GM12878 (cell line): Measurements from ENCODE around the gene ZNF496. TPM values are rescaled to one million over a fixed set of nuclear protein-coding genes. Genes with fewer than 3 reads are reported as not detected.

Experiments
- ATAC-seq: fragments of 200-7000 bp; cut with Tn5 transposase; 3 replicates; pipeline ENCODE4 v1.9.1; 2020; ENCODE audit warnings: mild to moderate bottlenecking, moderate library complexity
- BruUV-seq: library from RNA; stranded (reverse); fragments of 400-500 nt; replicated peaks from 2 replicates; lab custom pipeline; 2021; lab: Mats Ljungman, UMichigan
- CTCF ChIA-PET: fragments of 300-600 bp; sonication (Branson Sonifier 250); formaldehyde crosslinking; extraction: SDS; loops from one replicate; lab custom pipeline; 2021; ENCODE audit warnings: inconsistent platforms; lab: Yijun Ruan, JAX
- POLR2A ChIA-PET: fragments of 350-600 bp; formaldehyde crosslinking; extraction: SDS; loops from one replicate; lab custom pipeline; 2021; ENCODE audit warnings: inconsistent platforms; lab: Charles Lee
- RAD21 ChIA-PET: fragments of 300-600 bp; sonication (Branson Sonifier 250); formaldehyde crosslinking; loops from one replicate; lab custom pipeline; 2023; ENCODE audit warnings: antibody characterized with exemption; ENCODE audit not compliant: unreplicated experiment; lab: Charles Lee
- SMC1A ChIA-PET: fragments of 300-600 bp; sonication (Branson Sonifier 250); formaldehyde crosslinking; loops from one replicate; lab custom pipeline; 2023; ENCODE audit not compliant: unreplicated experiment, uncharacterized antibody; lab: Charles Lee
- DNase-seq: peaks from one replicate; pipeline ENCODE4 v3.0.0-alpha.2; 2011; ENCODE audit warnings: low read depth, low spot score
- FAIRE-seq: peaks from 3 replicates; lab custom pipeline; 2011; peaks lifted over from hg19 to GRCh38; lab: Jason Lieb, UNC
- H2AFZ ChIP-seq: 2 replicates; pipeline ENCODE4 v1.6.0; 2011; ENCODE audit warnings: low read depth, low read length, control low read depth; ENCODE audit not compliant: control insufficient read depth
- H3K27ac ChIP-seq: 2 replicates; pipeline ENCODE4 v1.5.1; 2011; ENCODE audit warnings: control low read depth; ENCODE audit not compliant: control insufficient read depth, insufficient read depth
- H3K27me3 ChIP-seq, 2 experiments: replicated peaks in 1 of 2; 2 replicates each; pipeline versions ENCODE4 v1.6.0 to v1.6.1; 2011; ENCODE audit warnings: low read length in 1 of 2; ENCODE audit not compliant: control insufficient read depth in 2 of 2, insufficient read depth in 2 of 2
- H3K36me3 ChIP-seq, 2 experiments: 2 replicates each; pipeline ENCODE4 v1.5.1; 2011; ENCODE audit warnings: low read length in 1 of 2; ENCODE audit not compliant: control insufficient read depth in 2 of 2, insufficient read depth in 2 of 2
- H3K4me1 ChIP-seq: 2 replicates; pipeline ENCODE4 v1.6.1; 2011; ENCODE audit warnings: mild to moderate bottlenecking, low read length, moderate library complexity, mixed read lengths; ENCODE audit not compliant: control insufficient read depth, insufficient read depth
- H3K4me2 ChIP-seq: 2 replicates; pipeline ENCODE4 v1.6.0; 2011; ENCODE audit warnings: control low read depth; ENCODE audit not compliant: control insufficient read depth, insufficient read depth
- H3K4me3 ChIP-seq: fragments of 200-600 bp; sonication (generic); 2 replicates; pipeline ENCODE4 v1.5.1; 2016
- H3K79me2 ChIP-seq: 2 replicates; pipeline ENCODE4 v1.6.0; 2011; ENCODE audit warnings: low read length; ENCODE audit not compliant: control insufficient read depth, insufficient read depth
- H3K9ac ChIP-seq: 2 replicates; pipeline ENCODE4 v1.8.0; 2011; ENCODE audit warnings: low read length, control low read depth, mixed read lengths; ENCODE audit not compliant: control insufficient read depth, insufficient read depth
- H3K9me3 ChIP-seq: replicated peaks from 3 replicates; pipeline ENCODE4 v1.5.1; 2011; ENCODE audit warnings: mild to moderate bottlenecking, low read length; ENCODE audit not compliant: control insufficient read depth, insufficient read depth
- H4K20me1 ChIP-seq: 2 replicates; pipeline ENCODE4 v1.6.0; 2011; ENCODE audit not compliant: control insufficient read depth, insufficient read depth
- BCLAF1 ChIP-seq: fragments of 450-650 bp; IDR thresholded peaks from 2 replicates; pipeline ENCODE4 v1.6.1; 2017; ENCODE audit warnings: antibody characterized with exemption, mild to moderate bottlenecking, moderate library complexity
- BMI1 ChIP-seq: fragments of 450-650 bp; IDR thresholded peaks from 2 replicates; pipeline ENCODE4 v1.6.1; 2016; ENCODE audit warnings: mild to moderate bottlenecking, moderate library complexity, borderline replicate concordance
- EGR1 ChIP-seq, 2 experiments: IDR thresholded peaks; 1 replicate in 1 of 2; 2 replicates in 1 of 2; pipeline ENCODE4 v1.6.1; 2011 to 2012; ENCODE audit warnings: low read depth in 2 of 2, low read length in 2 of 2, borderline replicate concordance in 1 of 2, mild to moderate bottlenecking in 1 of 2, moderate library complexity in 1 of 2
- EZH2 ChIP-seq: IDR thresholded peaks from 2 replicates; pipeline ENCODE4 v1.6.1; 2012; ENCODE audit warnings: low read depth, mild to moderate bottlenecking, control low read depth, inconsistent platforms, low read length, borderline replicate concordance; ENCODE audit not compliant: control insufficient read depth
- JUND ChIP-seq: IDR thresholded peaks from 2 replicates; pipeline ENCODE4 v1.6.1; 2012; ENCODE audit warnings: low read depth, mild to moderate bottlenecking, low read length, improper control_type of control experiment, moderate library complexity
- KAT2A ChIP-seq: conservative IDR thresholded peaks from 2 replicates; pipeline ENCODE4 v1.6.1; 2011; ENCODE audit warnings: low read depth, low read length; ENCODE audit not compliant: control insufficient read depth
- LARP7 ChIP-seq: fragments of 450-650 bp; IDR thresholded peaks from 2 replicates; pipeline ENCODE4 v1.6.1; 2017; ENCODE audit warnings: mild to moderate bottlenecking
- MXI1 ChIP-seq: fragments of 150-350 bp; IDR thresholded peaks from 2 replicates; pipeline ENCODE4 v1.6.1; 2011; ENCODE audit warnings: low read depth, mild to moderate bottlenecking, inconsistent platforms, low read length, improper control_type of control experiment
- MYB ChIP-seq: fragments of 150-350 bp; IDR thresholded peaks from 2 replicates; pipeline ENCODE4 v1.6.1; 2014; ENCODE audit warnings: mild to moderate bottlenecking, low read depth, low read length, borderline replicate concordance
- POLR2A ChIP-seq: IDR thresholded peaks from 2 replicates; pipeline ENCODE4 v1.6.1; 2011; ENCODE audit warnings: low read depth, mild to moderate bottlenecking, low read length
- SMARCA5 ChIP-seq: fragments of 450-650 bp; IDR thresholded peaks from 2 replicates; pipeline ENCODE4 v1.6.1; 2017; ENCODE audit warnings: mild to moderate bottlenecking
- SP1 ChIP-seq: IDR thresholded peaks from one replicate; pipeline ENCODE4 v1.6.1; 2011; ENCODE audit warnings: low read depth, low read length
- SPI1 ChIP-seq: IDR thresholded peaks from 2 replicates; pipeline ENCODE4 v1.6.1; 2011; ENCODE audit warnings: low read depth, mild to moderate bottlenecking, low read length, moderate library complexity, borderline replicate concordance; ENCODE audit not compliant: insufficient read depth
- WGBS: methylation state at CpG from one replicate; pipeline ENCODE4 v1.1.6; 2016; ENCODE audit warnings: low lambda C conversion rate; ENCODE audit not compliant: insufficient replicate concordance, insufficient coverage; ENCODE audit errors: missing lambda C conversion rate; 5-methylcytosine and 5-hydroxymethylcytosine counted together
- in situ Hi-C: fragments of 300-500 bp; cut with MboI; formaldehyde crosslinking; loops from 9 replicates; pipeline ENCODE4 v1.14.3; 2018; ENCODE audit warnings: mixed read lengths
- intact Hi-C: fragments of 100-400 bp; cut with micrococcal nuclease; formaldehyde crosslinking; loops from one replicate; pipeline ENCODE4 v1.14.2; 2022; ENCODE audit not compliant: unreplicated experiment
- polyA plus RNA-seq, 11 experiments: library from polyadenylated mRNA; depleted of rRNA in 4 of 11; unstranded in 6 of 11; stranded (reverse) in 5 of 11; fragments of >200 nt; fragmentation: Nextera tagmentation in 4 of 11; fragmentation: Illumina TruSeq in 1 of 11; extraction: Ambion mirVana in 4 of 11; extraction: Trizol in 1 of 11; gene quantifications; 1 replicate in 1 of 11; 2 replicates in 10 of 11; pipeline versions ENCODE4 v1.2.1 to v1.2.3, GENCODE V29; 2011 to 2016; ENCODE audit warnings: inconsistent platforms in 2 of 11, missing spikeins in 2 of 11, low read depth in 1 of 11
- total RNA-seq, 4 experiments: library from RNA; depleted of rRNA in 3 of 4; stranded (reverse); fragments of >200 nt in 3 of 4; fragmentation: Illumina TruSeq in 1 of 4; extraction: Trizol in 1 of 4; gene quantifications; 2 replicates each; pipeline versions ENCODE4 v1.2.1 to v1.2.3, GENCODE V29; 2013 to 2021
- TF ChIP-seq, protein P1 (sequence below): fragments of 450-650 bp; IDR thresholded peaks from 2 replicates; pipeline ENCODE4 v1.6.1; 2017; ENCODE audit warnings: mild to moderate bottlenecking, low read depth, inconsistent platforms; ENCODE audit not compliant: poor library complexity, severe bottlenecking
- TF ChIP-seq, protein P2 (sequence below): IDR thresholded peaks from 2 replicates; pipeline ENCODE4 v1.6.1; 2012; ENCODE audit warnings: mild to moderate bottlenecking, low read depth, low read length

ZNF496 gene
- total and polyA plus RNA-seq, 10 of the 15 experiments (the other 5 are each of a cell fraction or from before 2014, with no cell fraction given) = 1.6 to 26.4 (median 12.5) TPM

- BruUV-seq = no TSS peak
- Histone ChIP-seq H3K4me1 (no peaks in the 10 kb centered on the region), H4K20me1 (no peaks in the 10 kb centered on the region), H2AFZ (no peak overlapping the region), H3K36me3 (no peaks in the 10 kb centered on the region), H3K4me3 (no peak overlapping the region), H3K9me3 (no peaks in the 10 kb centered on the region; the same call in 2 of the 3 replicates), H3K27me3 (no peaks in the 10 kb centered on the region), H3K9ac (no peak overlapping the region), H3K79me2 (no peaks in the 10 kb centered on the region), H3K27ac (no peak overlapping the region), H3K4me2 (no peak overlapping the region)
- ChIA-PET RAD21 (no interaction called here), SMC1A (interaction anchor here (0.8 kb wide), 1 partner anchor 23 kb away, joined by 3 read pairs; no protein-coding TSS in a partner anchor), POLR2A (no interaction called here), CTCF (no interaction called here)
- DNase-seq = no peak
- intact Hi-C loops (no loop called here), in situ Hi-C loops (no loop called here)
- WGBS = 43% methylated on average over 17 of the region's 17 CpGs
- ATAC-seq = no peak
- no peak for FAIRE-seq
- TF ChIP-seq SMARCA5 = no peak
- no peak for TF ChIP-seq MYB
- no peak for TF ChIP-seq SPI1
- TF ChIP-seq EGR1 (IDR thresholded peaks at IDR 0.05; ENCODE audit: borderline replicate concordance in 1 of 2, low read depth in 2 of 2, low read length in 2 of 2) = no peak
- TF ChIP-seq EZH2 = no peak
- no peak for TF ChIP-seq MXI1
- TF ChIP-seq, protein P1, sequence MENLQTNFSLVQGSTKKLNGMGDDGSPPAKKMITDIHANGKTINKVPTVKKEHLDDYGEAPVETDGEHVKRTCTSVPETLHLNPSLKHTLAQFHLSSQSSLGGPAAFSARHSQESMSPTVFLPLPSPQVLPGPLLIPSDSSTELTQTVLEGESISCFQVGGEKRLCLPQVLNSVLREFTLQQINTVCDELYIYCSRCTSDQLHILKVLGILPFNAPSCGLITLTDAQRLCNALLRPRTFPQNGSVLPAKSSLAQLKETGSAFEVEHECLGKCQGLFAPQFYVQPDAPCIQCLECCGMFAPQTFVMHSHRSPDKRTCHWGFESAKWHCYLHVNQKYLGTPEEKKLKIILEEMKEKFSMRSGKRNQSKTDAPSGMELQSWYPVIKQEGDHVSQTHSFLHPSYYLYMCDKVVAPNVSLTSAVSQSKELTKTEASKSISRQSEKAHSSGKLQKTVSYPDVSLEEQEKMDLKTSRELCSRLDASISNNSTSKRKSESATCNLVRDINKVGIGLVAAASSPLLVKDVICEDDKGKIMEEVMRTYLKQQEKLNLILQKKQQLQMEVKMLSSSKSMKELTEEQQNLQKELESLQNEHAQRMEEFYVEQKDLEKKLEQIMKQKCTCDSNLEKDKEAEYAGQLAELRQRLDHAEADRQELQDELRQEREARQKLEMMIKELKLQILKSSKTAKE = no peak
- TF ChIP-seq KAT2A = no peak
- no peak for TF ChIP-seq POLR2A
- no peak for TF ChIP-seq LARP7
- no peak for TF ChIP-seq SP1
- TF ChIP-seq JUND = no peak
- no peak for TF ChIP-seq BCLAF1
- TF ChIP-seq, protein P2, sequence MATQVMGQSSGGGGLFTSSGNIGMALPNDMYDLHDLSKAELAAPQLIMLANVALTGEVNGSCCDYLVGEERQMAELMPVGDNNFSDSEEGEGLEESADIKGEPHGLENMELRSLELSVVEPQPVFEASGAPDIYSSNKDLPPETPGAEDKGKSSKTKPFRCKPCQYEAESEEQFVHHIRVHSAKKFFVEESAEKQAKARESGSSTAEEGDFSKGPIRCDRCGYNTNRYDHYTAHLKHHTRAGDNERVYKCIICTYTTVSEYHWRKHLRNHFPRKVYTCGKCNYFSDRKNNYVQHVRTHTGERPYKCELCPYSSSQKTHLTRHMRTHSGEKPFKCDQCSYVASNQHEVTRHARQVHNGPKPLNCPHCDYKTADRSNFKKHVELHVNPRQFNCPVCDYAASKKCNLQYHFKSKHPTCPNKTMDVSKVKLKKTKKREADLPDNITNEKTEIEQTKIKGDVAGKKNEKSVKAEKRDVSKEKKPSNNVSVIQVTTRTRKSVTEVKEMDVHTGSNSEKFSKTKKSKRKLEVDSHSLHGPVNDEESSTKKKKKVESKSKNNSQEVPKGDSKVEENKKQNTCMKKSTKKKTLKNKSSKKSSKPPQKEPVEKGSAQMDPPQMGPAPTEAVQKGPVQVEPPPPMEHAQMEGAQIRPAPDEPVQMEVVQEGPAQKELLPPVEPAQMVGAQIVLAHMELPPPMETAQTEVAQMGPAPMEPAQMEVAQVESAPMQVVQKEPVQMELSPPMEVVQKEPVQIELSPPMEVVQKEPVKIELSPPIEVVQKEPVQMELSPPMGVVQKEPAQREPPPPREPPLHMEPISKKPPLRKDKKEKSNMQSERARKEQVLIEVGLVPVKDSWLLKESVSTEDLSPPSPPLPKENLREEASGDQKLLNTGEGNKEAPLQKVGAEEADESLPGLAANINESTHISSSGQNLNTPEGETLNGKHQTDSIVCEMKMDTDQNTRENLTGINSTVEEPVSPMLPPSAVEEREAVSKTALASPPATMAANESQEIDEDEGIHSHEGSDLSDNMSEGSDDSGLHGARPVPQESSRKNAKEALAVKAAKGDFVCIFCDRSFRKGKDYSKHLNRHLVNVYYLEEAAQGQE = no peak
- TF ChIP-seq BMI1 = no peak
Observed at GRCh38 chr1:247291833-247292561, 39.7 kb downstream of the ZNF496 start.
